GM13977 (cell line): Measurements from ENCODE around the gene C1QTNF1.
A peak's percentile ranks its signal among the peaks of the same experiment; 100 is the strongest.

ENCODE experiments used
- DNase-seq: peaks from one replicate; pipeline ENCODE4 v3.0.0; 2012; ENCODE audit warnings: low spot score
- CTCF ChIP-seq: IDR thresholded peaks from 2 replicates; pipeline ENCODE4 v1.5.1; 2012; ENCODE audit warnings: mild to moderate bottlenecking, control low read depth; ENCODE audit not compliant: insufficient read depth; ENCODE audit errors: extremely low read depth, missing control alignments
- in situ Hi-C: fragments of 300-500 bp; cut with MboI; formaldehyde crosslinking; loops from one replicate; pipeline ENCODE4 v1.12.0; 2022; ENCODE audit warnings: low sequenced_read_pairs, low pct_unique_long_range_greater_than_20kb, mixed read lengths, inconsistent platforms; ENCODE audit not compliant: unreplicated experiment

C1QTNF1 gene

GRCh38 chr17:79023886-79024771 lies at the start of gene C1QTNF1:
Gene C1QTNF1, plus strand, starts transcription at chr17:79024169. Its CDS starts 19,800 bp downstream, at chr17:79043969.
- peak; percentile 5 for TF ChIP-seq CTCF
- DNase-seq, result peak; percentile 76
- in situ Hi-C loops, result no loop called here

- TF ChIP-seq CTCF, result no peak
- in situ Hi-C loops, result loop anchor here (10.0 to 25.0 kb wide), 2 partner anchors 110 to 488 kb away; no protein-coding TSS in a partner anchor
These were observed 49.1 kb upstream of the C1QTNF1 start for GRCh38 chr17:78974635-78975591.

GRCh38 chr17:78976907-78977680 lies 46.9 kb upstream of the C1QTNF1 start:
- no peak for TF ChIP-seq CTCF
- no peak for DNase-seq
- in situ Hi-C loops, result loop anchor here (10.0 kb wide), 1 partner anchor 112 kb away; no protein-coding TSS in a partner anchor

More at GRCh38 chr17:78974635-78975591, 49.1 kb upstream of the C1QTNF1 start:
- DNase-seq, result peak; percentile 38

GRCh38 chr17:78977681-78977943 lies 46.4 kb upstream of the C1QTNF1 start:
- in situ Hi-C loops, result loop anchor here (10.0 kb wide), 1 partner anchor 113 kb away; no protein-coding TSS in a partner anchor

GRCh38 chr17:78977997-78978973 lies 45.7 kb upstream of the C1QTNF1 start:
- in situ Hi-C loops, result loop anchor here (10.0 kb wide), 1 partner anchor 113 kb away; no protein-coding TSS in a partner anchor

More at GRCh38 chr17:78977681-78977943, 46.4 kb upstream of the C1QTNF1 start:
- no peak for TF ChIP-seq CTCF
- no peak for DNase-seq

More at GRCh38 chr17:78977997-78978973, 45.7 kb upstream of the C1QTNF1 start:
- TF ChIP-seq CTCF, result no peak
- no peak for DNase-seq
